Activated CD4-positive, CD25-positive, alpha-beta regulatory T cell treated with anti-CD3 and anti-CD28 coated beads, Interleukin-2, amount 50 U/mL, for 24 hours (primary cell): ENCODE results near the gene TGFA.

Experiments
- ATAC-seq, 2 donors: fragments of 150-1000 bp; cut with Tn5 transposase; one replicate each; pipeline ENCODE4 v1.10.0; 2021; ENCODE audit warnings: mild to moderate bottlenecking in 1 of 2, moderate library complexity in 1 of 2

TGFA gene

DNA sequence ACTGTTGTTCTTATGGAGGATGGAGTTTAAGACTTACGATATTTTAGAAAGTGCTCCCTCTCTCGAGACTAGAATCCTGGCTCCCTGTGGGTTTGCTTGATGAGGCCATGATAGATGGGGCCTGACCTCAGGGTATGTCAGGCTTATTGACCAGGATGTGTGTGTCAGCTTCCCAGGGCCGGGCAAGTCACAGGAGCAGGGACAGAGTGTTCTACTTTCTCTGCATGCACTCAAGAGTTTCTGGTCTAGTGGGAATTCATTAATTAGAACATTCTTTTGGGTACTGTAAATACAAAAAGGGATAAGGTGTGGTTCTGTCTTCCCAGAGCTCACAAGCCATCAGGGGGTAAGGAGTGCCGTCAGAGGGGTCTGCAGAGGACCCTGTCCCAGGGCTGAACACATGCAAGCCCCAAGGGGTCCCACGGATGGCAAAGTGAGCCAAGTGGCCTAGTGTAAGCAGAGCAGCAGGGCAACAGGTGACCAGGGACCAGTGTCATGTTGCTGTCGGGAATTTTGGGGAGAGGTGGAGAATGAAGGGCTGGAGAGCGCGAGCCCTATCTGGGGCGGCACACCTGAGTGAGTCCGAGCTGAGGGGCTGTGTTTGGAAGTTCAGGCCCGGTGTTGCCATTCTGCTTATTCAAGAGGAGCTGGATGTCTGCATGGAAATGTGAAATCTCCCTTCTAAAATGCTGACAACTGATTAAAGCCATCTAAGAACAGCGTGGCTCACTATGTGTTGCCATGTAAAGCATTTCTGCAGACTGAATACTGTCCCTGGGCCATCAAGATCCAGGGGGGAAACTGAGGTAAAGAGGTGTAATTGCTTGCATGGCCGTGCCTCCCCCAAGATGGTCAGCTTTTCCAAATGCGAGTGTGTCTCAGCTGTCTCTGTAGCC, 91.4 kb downstream of the TGFA start:
- ATAC-seq, result no peak

GRCh38 chr2:70461414-70461813, 92.2 kb downstream of the TGFA start:
- no peak for ATAC-seq

DNA sequence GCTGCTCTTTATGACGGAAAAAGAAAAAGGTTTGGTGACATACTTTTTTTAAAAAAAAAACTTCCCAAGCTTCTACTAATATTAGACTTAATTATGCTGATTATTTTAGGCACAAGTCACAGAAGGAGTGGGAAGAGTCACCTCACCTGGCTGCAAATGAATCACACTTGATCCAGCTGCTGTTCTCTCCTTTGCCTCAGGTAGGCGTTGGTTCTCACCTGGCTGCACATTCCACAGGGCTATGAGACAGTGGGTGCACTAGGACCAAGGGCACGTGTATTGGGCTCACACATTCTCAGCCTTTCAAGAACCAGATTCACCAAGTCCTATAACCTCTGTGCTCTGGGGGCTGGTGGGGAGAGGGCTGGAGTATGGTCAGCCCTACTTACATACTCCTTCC, 93.3 kb downstream of the TGFA start:
- ATAC-seq, result no peak

GRCh38 chr2:70458661-70459060, 95.0 kb downstream of the TGFA start:
- ATAC-seq, result no peak

- ATAC-seq, result no peak
Observed at GRCh38 chr2:70456585-70457495, 96.8 kb downstream of the TGFA start.

- ATAC-seq, result no peak
Observed at GRCh38 chr2:70454936-70455544, 98.6 kb downstream of the TGFA start.

DNA sequence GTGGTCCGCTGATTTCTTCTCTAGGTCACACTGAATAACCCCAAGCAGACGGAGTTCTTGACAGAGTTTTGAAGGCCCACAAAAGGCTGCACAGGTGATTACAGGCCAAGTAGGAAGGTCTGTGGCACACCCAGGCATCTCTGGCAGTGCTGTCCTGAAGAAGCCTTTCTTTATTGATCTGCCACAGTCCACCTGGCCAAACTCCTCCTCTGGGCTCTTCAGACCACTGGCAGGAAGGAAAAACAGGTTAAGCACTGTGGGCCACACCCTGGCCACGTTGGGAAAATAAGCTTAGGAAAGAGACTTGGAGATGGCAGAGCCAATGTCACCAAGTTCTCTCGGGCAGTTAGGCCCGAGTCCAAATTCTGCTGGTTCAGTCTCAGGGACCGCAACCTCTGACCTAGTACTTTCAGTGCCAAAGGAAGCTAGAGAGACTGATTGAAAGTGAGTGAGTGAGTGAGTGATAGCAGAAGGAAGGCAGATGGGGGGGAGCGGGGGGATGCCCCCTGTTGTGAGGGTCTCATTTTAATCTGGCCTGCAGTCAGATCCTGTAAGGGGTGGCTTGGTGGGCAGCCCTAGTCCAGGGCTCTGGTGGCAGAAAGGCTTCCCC, 102.9 kb downstream of the TGFA start:
- no peak for ATAC-seq

DNA sequence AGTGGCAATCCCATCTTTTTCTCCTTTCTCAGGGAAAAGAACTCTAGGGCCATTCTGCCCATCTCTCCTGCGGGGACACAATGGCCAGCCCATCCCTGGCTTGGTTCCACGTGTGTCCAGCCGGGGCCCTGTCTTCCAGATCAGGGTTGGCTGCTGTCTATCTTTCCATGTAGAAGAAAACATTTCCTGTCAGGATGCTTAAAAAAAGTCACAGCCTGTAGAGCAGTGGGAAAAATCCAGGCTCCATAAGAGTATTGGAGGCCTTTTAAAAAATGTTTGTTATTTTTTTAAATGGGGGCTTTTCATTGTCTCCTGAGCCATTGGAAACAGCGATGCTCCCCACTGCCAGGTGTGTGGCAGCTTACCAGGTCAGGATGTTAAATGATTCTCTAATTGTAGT, 105.6 kb downstream of the TGFA start:
- no peak for ATAC-seq

- ATAC-seq, result no peak
Observed at GRCh38 chr2:70443726-70444125, 109.9 kb downstream of the TGFA start.

DNA sequence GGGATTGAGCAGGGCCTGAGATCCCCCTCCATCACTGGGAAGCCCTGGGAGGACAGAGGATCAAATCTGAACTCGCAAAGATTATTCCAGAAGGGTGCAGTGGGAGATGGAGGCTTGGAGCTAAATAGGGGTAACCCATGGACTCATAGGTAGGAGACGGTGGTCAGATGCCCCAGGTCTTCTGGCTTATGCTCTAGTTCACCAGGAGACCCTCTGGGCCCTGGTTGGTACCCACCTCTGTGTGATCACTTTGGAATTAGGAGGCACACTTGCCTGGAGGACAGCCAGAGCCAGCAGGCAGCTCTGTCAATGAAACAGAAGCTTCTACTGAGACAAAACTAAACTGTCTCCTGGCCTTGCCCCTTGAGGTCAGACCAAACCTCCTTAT, 110.6 kb downstream of the TGFA start:
- no peak for ATAC-seq

- ATAC-seq, result no peak
Observed at GRCh38 chr2:70442301-70443077, 111.1 kb downstream of the TGFA start.

DNA sequence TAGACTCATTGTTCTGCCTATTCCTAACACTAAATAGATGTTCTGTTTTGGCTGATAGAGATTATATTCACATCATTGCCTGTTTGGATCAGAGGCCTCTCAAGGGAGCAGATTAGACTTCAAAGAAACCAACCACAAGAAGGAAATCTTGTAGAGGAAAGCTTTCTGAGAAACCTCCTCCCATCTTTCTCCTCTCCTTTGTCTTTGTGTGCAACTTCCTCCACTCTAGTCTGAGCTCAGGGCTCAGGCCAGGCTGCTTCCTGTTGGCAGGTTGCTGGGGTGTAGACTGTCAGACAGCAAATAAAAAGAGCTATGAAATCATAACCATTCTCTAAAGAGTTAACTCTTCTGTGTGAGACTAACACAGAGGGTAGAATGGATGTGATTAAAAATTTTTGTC, 113.0 kb downstream of the TGFA start:
- ATAC-seq, result no peak

- ATAC-seq, result no peak
Observed at GRCh38 chr2:70435138-70435537, 118.5 kb downstream of the TGFA start.

DNA sequence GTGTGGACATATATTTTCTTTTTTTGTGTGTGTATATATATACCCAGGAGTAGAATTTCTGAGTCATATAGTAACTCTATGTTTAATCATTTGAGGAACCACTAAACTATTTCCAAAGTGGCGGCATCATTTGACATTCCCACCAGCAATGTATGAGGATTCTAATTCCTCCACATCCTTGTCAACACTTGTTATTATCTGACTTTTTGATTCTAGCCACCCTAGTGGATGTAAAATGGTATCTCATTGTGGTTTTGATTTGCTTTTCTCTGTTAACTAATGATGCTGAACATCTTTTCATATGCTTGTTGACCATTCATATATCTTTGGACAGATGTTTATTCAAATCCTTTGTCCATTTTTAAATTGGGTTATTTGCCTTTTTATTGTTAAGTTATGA, 120.3 kb downstream of the TGFA start:
- ATAC-seq, result no peak

- ATAC-seq, result no peak
Observed at GRCh38 chr2:70431716-70432347, 121.8 kb downstream of the TGFA start.

DNA sequence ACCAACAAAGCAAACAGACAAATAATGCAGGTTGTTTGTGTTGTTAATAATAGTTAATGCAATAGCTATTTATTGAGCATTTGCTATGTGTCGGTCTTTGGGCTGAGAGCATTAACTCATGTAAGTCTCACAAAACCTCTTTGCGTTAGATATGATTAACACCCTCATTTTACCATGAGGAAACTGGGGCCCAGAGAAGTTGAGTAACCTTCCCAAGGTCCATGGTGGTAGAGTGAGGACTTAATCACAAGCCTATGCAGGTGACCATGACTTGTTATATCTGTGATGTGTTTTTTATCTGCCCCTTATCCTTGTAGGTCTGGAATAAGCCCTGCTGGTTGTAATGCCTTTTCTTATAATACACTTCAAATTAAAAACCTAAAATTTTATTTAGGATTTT, 127.3 kb downstream of the TGFA start:
- ATAC-seq, result no peak

GRCh38 chr2:70425682-70426301, 127.8 kb downstream of the TGFA start:
- no peak for ATAC-seq

DNA sequence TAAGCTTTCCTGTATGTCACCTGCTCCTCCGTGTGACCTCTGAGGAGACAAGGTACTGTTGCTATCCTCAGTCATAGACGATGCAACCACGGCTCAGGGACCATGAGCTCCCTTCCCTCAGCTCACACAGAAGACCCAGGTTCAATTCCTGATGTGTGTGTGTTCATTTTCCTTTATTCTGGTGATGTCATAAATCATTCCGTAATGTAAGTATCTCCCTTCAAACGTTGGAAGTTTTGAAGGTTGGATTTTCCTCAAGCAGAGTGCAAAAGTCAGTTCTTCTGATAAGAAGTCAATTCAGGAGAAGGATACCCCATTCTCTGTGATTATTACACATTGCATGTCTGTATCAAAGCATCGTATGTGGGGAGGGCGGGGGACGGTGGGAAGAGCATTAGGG, 132.9 kb downstream of the TGFA start:
- no peak for ATAC-seq

- no peak for ATAC-seq
Observed at GRCh38 chr2:70420143-70420542, 133.5 kb downstream of the TGFA start.

GRCh38 chr2:70418514-70418913, 135.1 kb downstream of the TGFA start:
- ATAC-seq, result no peak

GRCh38 chr2:70417011-70417410, 136.6 kb downstream of the TGFA start:
- no peak for ATAC-seq
